Endodermal cell (in vitro differentiated cells): ENCODE measurements around the gene PIM3. TPM values are rescaled to one million over a fixed set of nuclear protein-coding genes. Genes with fewer than 3 reads are reported as not detected.

Experiments
- DNase-seq: peaks from one replicate; pipeline ENCODE4 v3.0.0-alpha.2; 2017
- H3K27ac ChIP-seq: 2 replicates; pipeline ENCODE4 v1.5.1; 2013; ENCODE audit warnings: mild to moderate bottlenecking, low read depth, low read length, moderate library complexity
- H3K27me3 ChIP-seq: 2 replicates; pipeline ENCODE4 v1.6.1; 2013; ENCODE audit warnings: mild to moderate bottlenecking, low read length, moderate library complexity; ENCODE audit not compliant: insufficient read depth, control insufficient read depth, poor library complexity, severe bottlenecking
- H3K36me3 ChIP-seq: 2 replicates; pipeline ENCODE4 v1.7.0; 2013; ENCODE audit warnings: mild to moderate bottlenecking, low read length, moderate library complexity; ENCODE audit not compliant: control insufficient read depth, insufficient read depth
- H3K4me1 ChIP-seq: one replicate; pipeline ENCODE4 v1.7.0; 2013; ENCODE audit warnings: low read length; ENCODE audit not compliant: control insufficient read depth, insufficient read depth
- H3K4me3 ChIP-seq: 2 replicates; pipeline ENCODE4 v1.5.1; 2013; ENCODE audit warnings: mild to moderate bottlenecking, low read length, moderate library complexity
- H3K9ac ChIP-seq: 2 replicates; pipeline ENCODE4 v1.6.1; 2013; ENCODE audit warnings: mild to moderate bottlenecking, low read length, moderate library complexity; ENCODE audit not compliant: poor library complexity, severe bottlenecking; ENCODE audit errors: extremely low read depth
- H3K9me3 ChIP-seq: 2 replicates; pipeline ENCODE4 v1.6.1; 2013; ENCODE audit warnings: mild to moderate bottlenecking, low read length, moderate library complexity; ENCODE audit not compliant: control insufficient read depth
- H3K27ac Mint-ChIP-seq: 2 replicates; pipeline ENCODE4 v1.8.0; 2020; ENCODE audit warnings: mixed read lengths
- H3K27me3 Mint-ChIP-seq: 2 replicates; pipeline ENCODE4 v1.8.0; 2021; ENCODE audit warnings: mild to moderate bottlenecking, mixed read lengths; ENCODE audit not compliant: insufficient read depth
- H3K36me3 Mint-ChIP-seq: 2 replicates; pipeline ENCODE4 v1.8.0; 2020; ENCODE audit warnings: low read depth, mixed read lengths
- H3K4me1 Mint-ChIP-seq: 2 replicates; pipeline ENCODE4 v1.8.0; 2020; ENCODE audit warnings: mixed read lengths
- H3K4me3 Mint-ChIP-seq: 2 replicates; pipeline ENCODE4 v1.8.0; 2020; ENCODE audit warnings: mild to moderate bottlenecking, moderate library complexity, mixed read lengths
- H3K9me3 Mint-ChIP-seq: 2 replicates; pipeline ENCODE4 v1.8.0; 2020; ENCODE audit warnings: mild to moderate bottlenecking, mixed read lengths
- CTCF ChIP-seq: fragments of 200-600 bp; sonication (generic); conservative IDR thresholded peaks from 2 replicates; pipeline ENCODE4 v1.5.0; 2021; ENCODE audit warnings: antibody characterized with exemption, mild to moderate bottlenecking
- WGBS, 2 experiments: methylation state at CpG; one replicate each; pipeline versions ENCODE4 v1.1.5 to v1.1.7; 2013; ENCODE audit warnings: missing lambda C conversion rate in 2 of 2, mixed read lengths in 1 of 2; ENCODE audit not compliant: insufficient coverage in 1 of 2, insufficient read length in 1 of 2; 5-methylcytosine and 5-hydroxymethylcytosine counted together
- total RNA-seq, 2 donors: library from RNA; stranded (reverse); fragmentation: NEBNext Ultra II Directional in 1 of 2; extraction: Animal tissue kit (Norgen Biotek cat#: 25700) in 1 of 2; gene quantifications; 2 replicates in 1 of 2; 3 replicates in 1 of 2; pipeline ENCODE4 v1.2.1, GENCODE V29; 2021

PIM3 gene
- total RNA-seq, 2 donors from 2014 or later, result 31.5 to 36.6 TPM

DNA sequence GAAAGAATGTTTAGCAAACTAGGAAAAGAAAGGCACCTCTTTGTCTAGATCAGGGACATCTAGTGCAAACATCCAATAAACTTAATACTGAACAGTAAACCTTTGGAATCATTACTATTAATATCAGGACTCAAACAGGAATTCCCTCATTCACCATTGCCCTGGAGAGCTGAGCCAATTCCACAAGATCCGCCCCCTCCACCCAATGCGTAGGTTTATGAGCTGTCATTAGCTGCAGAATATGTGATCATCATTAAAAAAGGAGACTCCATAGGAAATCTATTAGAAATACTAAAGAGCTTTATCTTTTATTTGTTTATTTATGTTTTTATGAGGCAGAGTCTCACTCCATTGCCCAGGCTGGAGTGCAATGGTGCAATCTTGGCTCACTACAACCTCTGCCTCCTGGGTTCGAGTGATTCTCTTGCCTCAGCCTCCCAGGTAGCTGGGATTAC is 46.5 kb downstream of the PIM3 start:
- WGBS, 2 experiments, result 100% methylated on average over 2 to 3 of the region's 3 CpGs
- Histone ChIP-seq H3K27me3 (peaks cover 22% of the 10 kb centered on the region), H3K27ac (no peak overlapping the region), H3K4me3 (no peak overlapping the region), H3K36me3 (no peaks in the 10 kb centered on the region), H3K4me1 (no peaks in the 10 kb centered on the region), H3K9me3 (no peaks in the 10 kb centered on the region), H3K9ac (no peak overlapping the region)
- Mint-ChIP-seq H3K4me1 (no peaks in the 10 kb centered on the region), H3K36me3 (no peaks in the 10 kb centered on the region), H3K9me3 (no peaks in the 10 kb centered on the region), H3K27ac (no peak overlapping the region), H3K4me3 (no peak overlapping the region), H3K27me3 (peaks cover 12% of the 10 kb centered on the region)
- DNase-seq, result no peak
- TF ChIP-seq CTCF, result no peak

DNA sequence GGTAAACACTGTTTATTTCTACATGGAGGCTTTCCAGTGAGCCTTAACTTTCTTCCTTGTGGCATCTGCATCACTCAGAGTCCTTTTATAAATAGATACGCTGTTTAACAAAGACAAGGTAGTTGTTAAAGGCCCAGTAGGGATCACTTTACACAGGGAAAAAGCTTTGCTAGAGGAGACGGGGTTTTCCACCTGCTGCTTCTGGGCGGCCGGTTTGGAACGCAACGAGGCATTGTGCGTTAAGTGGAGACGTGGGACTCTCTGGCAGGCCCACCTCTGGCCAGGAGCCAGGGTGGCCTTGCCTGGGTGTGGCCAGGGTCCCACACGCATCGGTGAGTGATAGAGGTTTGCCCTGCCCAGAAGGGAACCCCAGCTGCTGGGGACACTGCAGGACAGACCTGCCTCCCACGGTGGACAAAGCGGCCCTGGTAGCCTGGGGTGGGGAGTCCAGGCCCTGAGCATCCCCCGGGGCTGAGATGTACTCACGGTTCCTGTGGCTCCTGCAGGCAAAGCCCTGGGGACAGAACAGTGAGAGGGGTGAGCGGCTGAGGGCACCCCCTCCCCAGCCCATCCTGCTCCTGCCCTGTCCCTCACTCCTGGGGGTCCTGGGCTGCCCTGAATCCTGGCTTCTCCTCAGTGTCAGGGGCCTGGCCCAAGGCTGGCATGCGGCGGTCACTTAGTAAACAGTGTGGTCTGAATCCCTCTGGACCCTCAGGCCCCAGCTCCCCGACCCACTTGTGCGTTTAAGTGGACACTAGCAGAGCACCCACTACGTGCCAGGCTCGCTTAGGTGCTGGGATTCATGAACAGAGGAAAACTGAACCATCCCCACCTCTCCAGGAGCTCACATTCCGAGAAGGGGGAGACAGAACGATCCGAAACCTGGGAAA is 47.8 kb downstream of the PIM3 start:
- H3K36me3 ChIP-seq, result no peaks in the 10 kb centered on the region
- no peaks in the 10 kb centered on the region for H3K4me1 ChIP-seq
- H3K4me3 ChIP-seq, result no peak overlapping the region
- TF ChIP-seq CTCF, result no peak
- Mint-ChIP-seq H3K36me3 (no peaks in the 10 kb centered on the region), H3K27me3 (peaks cover 19% of the 10 kb centered on the region), H3K4me1 (no peaks in the 10 kb centered on the region), H3K9me3 (no peaks in the 10 kb centered on the region), H3K27ac (no peak overlapping the region), H3K4me3 (no peak overlapping the region)
- no peak overlapping the region for H3K9ac ChIP-seq
- DNase-seq, result peak; percentile 39
- peaks cover 35% of the 10 kb centered on the region for H3K27me3 ChIP-seq
- no peak overlapping the region for H3K27ac ChIP-seq
- WGBS, 2 experiments, result 74 to 83% methylated on average over 9 to 24 of the region's 24 CpGs
- H3K9me3 ChIP-seq, result no peaks in the 10 kb centered on the region

GRCh38 chr22:50009251-50009650 is 48.7 kb downstream of the PIM3 start:
- no peak overlapping the region for H3K4me3 Mint-ChIP-seq
- 93 to 97% methylated on average over 8 to 16 of the region's 16 CpGs for WGBS, 2 experiments
- Histone ChIP-seq H3K9me3 (no peaks in the 10 kb centered on the region), H3K27me3 (peaks cover 44% of the 10 kb centered on the region), H3K4me1 (no peaks in the 10 kb centered on the region), H3K9ac (no peak overlapping the region), H3K27ac (no peak overlapping the region), H3K4me3 (no peak overlapping the region), H3K36me3 (no peaks in the 10 kb centered on the region)
- no peak for TF ChIP-seq CTCF
- no peaks in the 10 kb centered on the region for H3K4me1 Mint-ChIP-seq
- H3K27me3 Mint-ChIP-seq, result peaks cover 24% of the 10 kb centered on the region
- H3K36me3 Mint-ChIP-seq, result no peaks in the 10 kb centered on the region
- H3K9me3 Mint-ChIP-seq, result no peaks in the 10 kb centered on the region
- no peak for DNase-seq
- H3K27ac Mint-ChIP-seq, result no peak overlapping the region
